ENCODE measurements around the gene KISS1.

The KISS1 gene

DNA sequence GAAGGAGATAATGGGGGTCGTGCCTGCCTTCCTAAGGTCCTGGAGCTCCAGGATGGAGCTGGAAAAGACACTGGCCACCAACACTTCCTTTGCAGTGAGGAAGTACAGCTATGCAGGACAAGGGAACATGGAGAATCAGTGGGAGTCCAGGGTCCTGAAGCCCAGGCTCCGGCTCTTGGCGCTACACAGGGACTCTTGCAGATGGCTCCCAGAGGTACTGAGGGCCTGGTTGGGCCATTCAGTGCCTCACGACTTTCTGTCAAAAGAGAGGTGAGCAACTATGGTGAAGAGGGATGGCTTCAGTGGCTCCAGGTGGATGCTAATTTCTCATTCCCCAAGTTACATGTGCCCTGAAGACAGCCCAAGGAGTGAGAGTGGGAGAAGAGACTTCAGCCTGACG lies 42.6 kb downstream of the KISS1 start:
- no peak for DNase-seq

DNA sequence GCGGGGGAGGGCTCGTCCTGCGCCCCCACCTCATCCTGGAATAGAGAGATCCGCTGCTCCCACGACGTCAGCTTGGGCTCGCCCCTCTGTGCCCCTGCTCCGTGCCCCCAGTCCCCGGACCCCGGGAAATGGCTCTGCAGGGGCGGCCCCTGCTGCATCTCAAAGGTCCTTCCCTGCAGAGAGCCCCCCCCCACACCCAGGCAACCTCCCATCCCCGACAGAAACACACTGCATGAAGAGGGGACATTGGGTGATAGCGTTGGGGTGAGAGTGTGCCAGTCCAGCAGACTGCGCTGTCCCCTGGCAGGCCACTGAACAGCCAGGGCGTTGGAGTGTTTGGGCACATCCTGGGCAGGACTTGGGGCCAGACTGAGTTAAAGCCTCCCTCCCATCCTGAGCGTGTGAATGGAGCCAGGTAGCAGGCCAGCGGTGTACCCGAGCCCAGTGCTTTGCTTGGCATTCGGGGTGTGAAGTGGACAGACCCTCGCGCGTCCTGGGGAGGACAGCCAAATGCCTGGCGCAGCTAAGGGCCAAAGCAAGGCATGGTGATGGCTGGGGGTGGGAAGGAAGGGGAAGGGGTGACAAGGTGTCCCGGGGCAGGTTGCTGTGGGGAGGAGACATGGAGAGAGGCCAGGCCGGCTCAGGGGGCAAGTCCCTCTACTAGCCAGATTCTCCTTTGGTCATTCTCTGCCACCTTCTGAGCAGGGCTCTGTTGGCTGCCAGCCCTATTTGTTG lies 43.8 kb downstream of the KISS1 start:
- no peak for DNase-seq

DNA sequence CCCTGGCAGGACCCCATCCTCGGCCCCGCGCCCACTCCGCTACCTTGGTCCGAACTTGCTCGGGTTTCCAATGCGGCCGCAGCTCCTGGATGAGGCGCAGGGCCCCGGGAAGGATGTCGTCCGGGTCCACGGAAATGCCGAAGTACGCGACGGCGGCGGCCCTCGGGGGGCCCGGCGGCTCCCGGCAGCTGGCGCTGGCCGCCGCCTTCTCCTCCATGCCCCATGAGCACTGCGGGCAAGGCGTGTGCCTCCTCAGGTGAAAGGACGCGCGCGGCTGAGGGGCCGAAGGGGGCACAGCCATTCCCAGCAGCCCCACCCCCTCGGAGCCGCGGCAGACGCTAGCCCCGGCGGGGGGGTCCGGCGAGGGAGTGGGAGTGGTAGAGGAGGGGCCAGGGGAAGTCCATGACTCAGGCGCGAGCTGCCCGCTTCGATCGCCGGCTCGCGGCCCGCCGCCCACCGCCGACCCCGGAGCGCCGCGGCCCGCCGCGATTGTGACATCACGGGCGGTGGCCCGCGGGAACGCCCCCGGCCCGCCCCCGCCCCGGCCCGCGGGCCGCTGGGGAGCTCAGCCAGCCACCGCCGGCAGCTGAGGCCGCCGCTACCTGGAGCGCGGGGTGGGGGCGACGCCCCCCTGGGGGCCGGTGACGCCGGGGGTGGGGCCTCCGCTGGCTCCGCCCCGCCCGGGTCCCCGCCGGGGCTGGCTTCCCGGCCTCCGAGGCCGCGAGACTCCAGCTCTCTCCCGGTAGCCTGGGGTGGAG lies 44.6 kb downstream of the KISS1 start, which contains the start of gene ETNK2:
ETNK2 (minus strand) TSS at position 493 of the 758 bp plus-strand sequence; CDS start at position 301, 192 bp downstream.
- DNase-seq, result peak; percentile 39

DNA sequence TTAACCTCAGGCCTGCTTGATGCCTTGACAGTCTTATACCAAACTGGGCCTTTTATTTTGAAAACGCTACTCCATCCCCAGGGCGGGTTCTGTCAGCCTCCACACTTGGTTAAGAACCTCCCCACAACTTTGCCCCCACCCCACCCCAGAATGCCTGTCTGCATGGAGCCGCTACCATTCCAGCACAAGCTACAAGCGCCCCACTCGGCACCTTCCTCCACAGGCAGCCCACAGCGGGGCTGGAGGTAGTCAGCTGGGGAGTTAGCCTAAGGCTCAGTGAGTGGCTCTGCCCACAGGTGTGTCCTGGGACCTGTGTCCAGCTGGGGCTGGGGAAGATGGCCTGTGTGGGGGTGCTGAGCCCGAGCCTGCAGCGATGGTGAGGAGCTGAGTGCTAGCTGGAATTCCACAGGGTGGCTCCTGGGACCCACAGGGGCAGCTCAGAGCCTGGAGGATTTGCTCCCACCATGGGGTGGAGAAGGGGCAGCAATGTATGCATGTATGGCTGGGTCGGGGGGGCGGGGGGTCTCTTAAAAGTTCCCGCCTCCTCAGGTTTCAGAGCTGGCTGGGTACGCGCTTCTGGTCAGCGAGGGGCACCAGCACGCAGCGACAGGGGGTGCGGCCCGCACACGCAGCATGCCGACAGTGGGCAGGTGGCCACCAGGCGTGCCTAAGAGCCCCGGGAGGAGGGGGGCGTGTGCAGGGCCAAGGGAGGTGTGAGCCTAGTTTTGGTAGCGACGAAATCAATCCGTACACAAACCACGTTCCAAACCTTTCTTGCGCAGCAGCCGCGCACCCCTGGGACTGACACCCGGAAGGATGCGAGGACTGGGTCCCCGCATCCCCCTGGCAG lies 45.4 kb downstream of the KISS1 start:
- DNase-seq, result no peak

DNA sequence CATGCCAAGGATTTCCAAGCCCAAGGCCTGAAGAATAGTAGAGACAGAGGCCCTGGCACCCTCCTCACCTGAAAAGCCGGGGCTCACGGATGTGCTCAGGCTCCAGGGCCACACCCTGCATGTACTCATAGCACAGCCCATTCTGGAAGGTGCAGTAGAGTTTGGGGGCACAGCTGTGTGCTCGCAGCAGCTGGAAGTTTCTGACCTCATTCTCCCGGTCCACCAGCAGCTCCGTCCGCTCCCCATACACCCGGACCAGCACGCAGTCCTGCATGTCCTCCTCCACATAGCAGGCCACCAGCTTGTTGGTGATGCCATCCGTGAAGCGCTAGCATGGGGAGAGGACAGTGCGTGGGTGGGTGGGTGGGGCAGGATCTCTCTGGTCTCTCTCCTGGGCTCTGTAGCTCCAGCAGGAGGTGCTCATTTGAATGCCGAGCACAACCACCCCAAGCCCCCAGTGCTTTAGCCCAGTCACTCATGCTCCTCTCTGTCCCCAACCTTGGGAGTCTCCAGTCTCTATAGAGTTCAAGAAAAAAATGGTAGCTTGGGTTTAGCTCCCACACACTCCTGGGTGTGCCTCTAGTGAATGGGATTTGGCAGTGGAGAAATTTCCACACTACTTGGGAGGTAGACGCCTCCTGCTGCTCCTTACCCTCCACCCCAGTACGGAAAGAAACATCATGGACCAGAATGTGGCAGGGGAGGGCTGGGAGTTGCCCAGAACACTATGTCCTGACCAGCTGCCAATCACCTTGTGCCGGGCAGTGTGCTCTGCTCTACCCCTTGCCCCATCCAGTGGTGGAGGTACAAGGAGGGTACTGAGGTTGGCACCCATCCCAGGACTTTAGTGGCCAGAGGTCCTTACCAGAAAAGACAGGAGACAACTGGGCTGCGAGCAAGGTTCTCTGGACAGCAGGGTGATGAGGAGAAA lies 46.4 kb downstream of the KISS1 start:
- no peak for DNase-seq

DNA sequence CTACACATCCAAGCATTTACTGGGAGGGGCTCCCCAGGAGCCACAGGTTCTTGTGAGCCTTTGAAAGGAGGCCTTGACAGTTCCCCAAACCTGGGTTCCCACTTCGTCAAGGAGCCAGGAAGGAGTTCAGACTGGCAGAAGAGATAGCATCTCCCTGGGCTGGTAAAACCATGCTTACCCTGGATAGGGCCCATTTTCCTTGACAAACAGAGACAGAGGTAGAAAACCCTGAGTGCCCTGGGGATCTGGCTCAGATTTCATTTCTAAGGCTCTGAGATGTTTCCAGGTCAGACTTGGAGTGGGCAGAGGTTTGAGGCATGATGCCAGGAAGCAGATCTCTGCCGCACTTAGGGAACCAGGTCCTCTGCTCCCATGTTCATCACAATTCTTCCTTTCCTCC lies 47.2 kb downstream of the KISS1 start:
- no peak for DNase-seq

DNA sequence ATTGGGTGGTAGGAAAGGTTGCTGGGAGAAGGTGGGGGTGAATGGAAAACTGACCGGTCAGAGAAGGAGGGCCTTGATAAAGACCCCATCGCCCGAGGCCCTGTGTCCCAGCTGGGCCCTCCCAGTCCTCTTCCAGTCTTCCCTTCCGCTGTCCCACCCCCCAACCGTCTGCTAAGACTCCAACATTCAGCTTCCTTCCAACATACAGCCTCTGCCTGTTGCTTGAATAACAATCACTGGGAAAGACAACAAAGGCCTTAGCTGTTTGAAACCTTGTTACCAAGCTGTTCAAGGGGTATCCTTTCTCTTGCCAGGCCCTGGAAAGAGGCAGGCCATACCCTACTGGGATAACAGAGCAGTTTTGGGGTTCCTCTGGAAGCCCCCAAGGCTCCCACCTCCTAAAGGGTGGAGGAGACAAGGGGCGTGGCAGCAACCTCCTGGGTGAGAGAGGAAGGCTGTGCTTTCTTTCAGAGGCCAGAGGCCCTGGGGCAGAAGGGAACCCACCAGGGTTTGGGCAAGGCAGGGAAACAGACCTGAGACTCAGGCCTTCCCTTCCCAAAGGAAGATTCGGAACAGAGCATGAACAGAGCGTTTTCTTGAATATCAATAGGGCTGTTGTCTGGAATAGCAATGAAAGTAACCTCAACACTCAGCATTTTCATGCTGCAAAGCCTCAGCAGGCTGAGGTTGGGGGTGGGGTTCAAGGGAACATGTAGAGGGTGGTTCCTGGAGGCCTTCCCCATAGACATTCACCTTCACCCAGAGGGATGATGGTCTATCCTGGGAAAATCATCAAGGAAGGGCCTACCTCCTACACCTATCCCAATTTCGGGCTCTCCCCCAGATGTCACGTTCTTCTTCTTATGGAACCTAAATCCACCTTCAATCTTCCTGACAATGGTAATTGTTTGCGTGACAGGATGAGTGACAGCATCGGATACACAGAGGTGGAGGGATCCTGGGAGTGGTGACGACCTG lies 48.6 kb downstream of the KISS1 start:
- DNase-seq, result no peak

DNA sequence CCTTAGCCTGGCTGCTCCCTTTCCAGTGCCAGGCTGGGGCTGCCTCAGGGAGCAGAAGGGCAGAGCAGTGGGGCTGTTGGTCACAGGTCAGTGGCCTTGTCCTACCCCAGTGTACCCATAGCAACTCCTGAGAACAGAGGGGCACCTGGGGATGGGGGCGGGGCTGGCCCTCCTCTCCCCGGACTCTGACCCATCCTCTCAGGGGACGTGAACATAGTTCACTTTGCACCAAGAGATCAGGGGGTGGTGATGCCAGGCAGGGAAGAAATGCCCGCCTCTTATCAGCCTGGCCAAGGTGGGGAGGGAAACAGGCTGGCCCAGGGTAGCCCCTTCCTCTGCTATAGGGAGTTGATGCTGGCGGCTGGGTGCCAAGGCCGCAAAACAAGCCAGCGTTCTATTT lies 49.3 kb downstream of the KISS1 start:
- DNase-seq, result no peak

DNA sequence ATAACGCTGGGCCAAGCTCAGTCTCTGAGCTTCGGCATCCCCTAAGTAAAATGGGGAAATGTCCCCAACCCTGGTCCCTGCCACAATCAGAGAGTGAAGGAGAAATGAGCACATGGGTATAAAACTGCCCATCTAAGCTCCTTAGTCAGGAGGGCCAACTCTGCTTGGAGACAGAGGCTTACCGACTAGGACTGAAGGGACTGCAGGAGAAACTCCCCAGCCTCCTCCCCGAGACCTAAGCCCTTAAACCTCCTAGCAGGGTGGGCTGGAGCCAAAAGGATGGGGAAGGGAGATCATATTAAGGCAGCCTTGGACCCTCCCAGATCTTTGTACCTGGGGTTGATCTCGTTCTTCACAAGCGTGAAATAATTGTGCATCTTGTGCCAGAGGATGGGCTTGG lies 50.0 kb downstream of the KISS1 start:
- DNase-seq, result no peak

DNA sequence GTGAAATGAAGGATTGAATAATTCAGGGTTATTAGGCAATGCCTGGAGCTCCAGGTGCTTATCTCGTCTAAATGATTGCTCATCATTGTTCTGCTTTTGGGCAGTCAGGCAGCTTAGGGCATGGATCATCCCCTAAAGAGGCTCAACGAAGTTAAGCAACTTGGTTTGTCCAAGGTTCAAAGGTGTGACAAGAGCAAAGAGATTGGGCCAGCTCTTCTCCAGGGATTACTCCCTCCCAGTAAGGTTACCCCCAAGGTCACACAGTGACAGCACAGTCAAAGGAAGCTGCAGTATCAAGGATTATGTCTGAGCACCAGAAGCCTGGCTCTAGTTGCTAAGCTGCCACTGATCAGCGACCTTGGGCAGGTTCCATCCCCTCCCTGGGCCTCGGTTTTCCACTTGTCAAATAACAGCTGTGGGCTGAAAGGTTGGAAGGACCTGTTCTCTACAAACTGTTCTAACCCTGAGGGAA lies 51.2 kb downstream of the KISS1 start:
- DNase-seq, result no peak

DNA sequence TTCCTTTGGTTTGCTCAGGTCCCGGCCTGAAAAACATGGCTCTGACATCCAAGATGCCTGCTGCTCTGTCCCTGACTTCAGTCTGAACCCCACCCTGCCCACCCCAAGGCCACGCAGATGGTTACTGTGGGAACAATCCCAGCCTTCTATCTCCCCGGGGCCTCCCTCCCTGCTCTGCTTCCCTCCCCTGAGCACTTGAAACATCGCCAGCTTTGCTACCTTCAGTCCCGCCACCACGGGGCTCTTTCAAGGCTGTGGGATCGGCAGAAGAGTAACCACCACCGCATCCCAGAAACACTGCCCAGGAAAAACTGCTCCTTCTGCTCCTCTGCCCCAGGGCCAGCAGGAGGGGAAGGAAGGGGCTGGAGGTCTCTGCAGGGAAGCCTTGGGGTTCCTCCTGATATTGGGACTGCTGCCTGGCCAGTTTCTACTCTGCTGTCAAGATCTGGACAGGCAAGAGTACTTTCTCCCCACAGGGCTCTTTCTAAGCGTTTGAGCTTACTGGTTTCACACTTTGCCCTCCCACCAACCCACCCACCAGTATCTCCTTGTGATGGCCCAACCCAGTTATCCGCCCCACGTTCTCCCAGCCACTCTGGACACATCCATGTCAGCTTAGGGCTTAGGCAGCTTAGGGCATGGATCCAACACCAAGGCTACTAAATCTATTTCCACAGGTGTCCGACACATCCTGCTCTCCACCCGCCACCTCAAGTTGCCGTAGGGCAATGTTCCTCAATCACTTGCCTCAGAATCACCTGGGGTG lies 52.8 kb downstream of the KISS1 start:
- no peak for DNase-seq

DNA sequence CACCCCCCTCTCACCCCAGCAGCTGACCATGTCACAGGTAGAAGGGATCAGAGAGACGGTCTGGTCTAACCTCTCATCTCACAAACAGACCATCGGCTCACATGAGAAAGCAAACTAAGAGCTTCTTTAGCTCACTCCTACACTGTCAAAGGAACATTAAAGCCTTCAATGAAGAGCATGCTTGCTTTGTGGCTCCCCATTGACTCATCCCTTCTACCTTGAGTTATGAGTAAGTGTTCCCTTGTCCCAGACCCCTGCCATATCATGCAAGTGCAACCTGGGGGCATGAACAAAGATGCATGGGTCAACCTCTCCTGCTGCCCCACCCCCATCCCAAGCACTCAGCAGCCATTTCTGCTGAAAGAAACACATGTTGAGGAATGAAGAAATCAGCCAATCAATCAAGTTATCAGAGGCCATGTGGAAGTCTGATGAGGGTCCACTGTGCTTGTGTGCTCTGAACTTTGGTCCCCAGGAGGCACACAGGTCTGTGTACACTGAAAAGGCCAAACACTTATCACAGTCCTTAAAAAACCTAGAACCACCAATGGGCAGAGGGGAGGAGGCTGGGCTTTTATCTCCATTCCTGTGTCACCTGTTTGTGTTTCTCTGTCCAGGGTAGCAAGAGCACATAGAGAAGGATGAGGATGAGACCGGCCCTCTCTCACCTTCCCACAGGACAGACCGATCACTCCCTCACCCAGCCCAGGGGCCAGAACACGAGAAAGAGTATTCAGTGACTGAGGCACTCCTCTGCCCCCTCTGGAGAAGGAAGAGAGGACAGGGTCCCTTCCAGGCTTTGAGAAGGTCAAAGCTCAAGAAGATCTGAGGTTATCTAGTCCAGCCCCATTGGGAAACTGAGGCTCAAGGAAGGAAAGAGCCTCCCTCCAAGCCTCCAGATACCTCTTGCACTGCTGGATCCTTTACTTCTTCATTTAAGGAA lies 54.0 kb downstream of the KISS1 start:
- DNase-seq, result no peak

DNA sequence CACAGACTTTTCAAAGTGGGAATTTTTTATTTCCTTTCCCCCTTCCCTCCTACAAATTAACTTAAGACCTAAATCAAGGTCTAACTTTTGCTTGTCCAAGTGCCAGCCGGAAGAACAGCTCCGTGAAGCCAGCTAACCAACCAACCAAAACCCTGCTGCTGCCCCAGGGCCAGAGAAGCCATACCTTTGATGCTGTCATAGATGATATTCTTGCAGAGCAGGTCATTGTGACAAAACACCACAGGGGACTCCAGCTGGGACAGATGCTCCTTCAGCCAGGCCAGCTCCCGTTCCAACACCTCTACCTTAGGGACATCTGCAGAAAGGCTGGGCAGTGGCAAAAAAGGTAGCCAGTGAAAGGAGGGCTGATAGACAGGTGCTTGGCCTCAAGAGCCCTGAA lies 55.2 kb downstream of the KISS1 start:
- no peak for DNase-seq

All from CD4-positive, alpha-beta T cell treated with Interleukin-4 for 4 hours (primary cell).